Measurements from ENCODE around the gene NNT. TPM values are rescaled to one million over a fixed set of nuclear protein-coding genes. Genes with fewer than 3 reads are reported as not detected.

The NNT gene
- total and polyA plus RNA-seq, 9 of the 15 experiments (the other 6 are each of a cell fraction or from before 2014, with no cell fraction given), result 21.9 to 68.6 (median 42.2) TPM

DNA sequence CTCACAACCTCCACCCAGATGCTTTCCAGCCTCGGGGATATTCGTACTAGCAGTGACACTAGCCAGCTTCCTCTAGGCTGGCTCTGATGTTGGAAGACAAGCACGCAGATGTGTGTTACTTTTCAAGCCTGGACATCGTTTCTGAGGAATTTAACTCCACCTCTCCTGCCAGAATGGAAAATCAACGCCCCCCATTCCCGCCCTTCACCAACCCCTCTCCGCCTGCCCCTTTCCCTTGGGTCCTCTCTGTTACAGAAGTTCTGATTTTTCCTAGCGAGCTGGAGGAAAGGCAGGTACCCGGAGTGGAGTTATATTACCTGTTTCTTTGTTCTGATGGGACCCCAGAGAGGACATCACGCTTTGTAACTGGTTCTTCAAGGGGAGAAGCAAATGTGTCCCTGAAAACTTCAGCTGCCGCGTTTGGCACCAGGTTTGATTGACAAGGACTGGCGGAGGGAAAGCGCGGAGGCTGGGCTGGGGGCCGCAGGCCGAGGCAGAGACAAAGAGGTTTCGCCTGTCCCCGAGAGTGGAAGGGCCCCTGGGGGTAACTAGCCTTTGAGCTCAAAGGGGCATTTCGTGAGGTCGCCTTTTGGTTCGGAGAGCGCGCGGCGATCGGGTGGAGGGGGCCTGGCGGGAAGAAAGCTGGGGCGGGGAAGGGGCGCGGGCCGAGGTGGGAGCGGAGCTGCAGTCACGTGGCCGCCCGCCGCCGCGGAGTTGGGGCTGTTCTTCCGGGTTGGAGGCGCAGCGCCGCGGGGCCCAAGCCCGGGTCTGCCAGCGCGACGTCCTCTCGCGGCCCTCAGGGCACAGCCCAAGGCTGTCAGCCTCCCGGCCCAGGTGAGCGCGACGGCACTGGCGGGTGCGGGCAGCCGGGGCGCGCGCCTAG lies at the start of gene NNT (continued):
- TF ChIP-seq TEAD1 (CRISPR knock-in tag; IDR thresholded peaks at IDR 0.05) (peak in 1 of 2 experiments; percentile 18; a peak in 2 of 4 replicates), HDAC8 (tag; IDR thresholded peaks at IDR 0.05) (0 out of 2 replicates have a peak, but pooled peaks have one; percentile 15), ZNF232 (CRISPR knock-in tag; IDR thresholded peaks at IDR 0.05) (no peak), JUNB (CRISPR knock-in tag; conservative IDR thresholded peaks at IDR 0.05) (no peak), ZNF253 (CRISPR knock-in tag; conservative IDR thresholded peaks at IDR 0.05) (no peak), RBM17 (IDR thresholded peaks at IDR 0.05; ENCODE audit: borderline replicate concordance, low read depth, low read length) (no peak), TAF9B (IDR thresholded peaks at IDR 0.05; ENCODE audit: partially characterized antibody) (peak; percentile 24), PRMT5 (CRISPR knock-in tag; IDR thresholded peaks at IDR 0.05) (no peak), TAF7 (tag; IDR thresholded peaks at IDR 0.05) (peak; percentile 17; the same call in 1 of the 2 replicates), ATF1 (CRISPR knock-in tag; IDR thresholded peaks at IDR 0.05) (no peak), ATF1 (tag; IDR thresholded peaks at IDR 0.05) (no peak), TRIM24 (IDR thresholded peaks at IDR 0.05) (no peak)
- TF ChIP-seq, protein P1, sequence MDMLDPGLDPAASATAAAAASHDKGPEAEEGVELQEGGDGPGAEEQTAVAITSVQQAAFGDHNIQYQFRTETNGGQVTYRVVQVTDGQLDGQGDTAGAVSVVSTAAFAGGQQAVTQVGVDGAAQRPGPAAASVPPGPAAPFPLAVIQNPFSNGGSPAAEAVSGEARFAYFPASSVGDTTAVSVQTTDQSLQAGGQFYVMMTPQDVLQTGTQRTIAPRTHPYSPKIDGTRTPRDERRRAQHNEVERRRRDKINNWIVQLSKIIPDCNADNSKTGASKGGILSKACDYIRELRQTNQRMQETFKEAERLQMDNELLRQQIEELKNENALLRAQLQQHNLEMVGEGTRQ (CRISPR knock-in tag; IDR thresholded peaks at IDR 0.05), result peak; percentile 93
- TF ChIP-seq, protein P2, sequence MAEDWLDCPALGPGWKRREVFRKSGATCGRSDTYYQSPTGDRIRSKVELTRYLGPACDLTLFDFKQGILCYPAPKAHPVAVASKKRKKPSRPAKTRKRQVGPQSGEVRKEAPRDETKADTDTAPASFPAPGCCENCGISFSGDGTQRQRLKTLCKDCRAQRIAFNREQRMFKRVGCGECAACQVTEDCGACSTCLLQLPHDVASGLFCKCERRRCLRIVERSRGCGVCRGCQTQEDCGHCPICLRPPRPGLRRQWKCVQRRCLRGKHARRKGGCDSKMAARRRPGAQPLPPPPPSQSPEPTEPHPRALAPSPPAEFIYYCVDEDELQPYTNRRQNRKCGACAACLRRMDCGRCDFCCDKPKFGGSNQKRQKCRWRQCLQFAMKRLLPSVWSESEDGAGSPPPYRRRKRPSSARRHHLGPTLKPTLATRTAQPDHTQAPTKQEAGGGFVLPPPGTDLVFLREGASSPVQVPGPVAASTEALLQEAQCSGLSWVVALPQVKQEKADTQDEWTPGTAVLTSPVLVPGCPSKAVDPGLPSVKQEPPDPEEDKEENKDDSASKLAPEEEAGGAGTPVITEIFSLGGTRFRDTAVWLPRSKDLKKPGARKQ (CRISPR knock-in tag; IDR thresholded peaks at IDR 0.05), result no peak
- TF ChIP-seq, protein P3, sequence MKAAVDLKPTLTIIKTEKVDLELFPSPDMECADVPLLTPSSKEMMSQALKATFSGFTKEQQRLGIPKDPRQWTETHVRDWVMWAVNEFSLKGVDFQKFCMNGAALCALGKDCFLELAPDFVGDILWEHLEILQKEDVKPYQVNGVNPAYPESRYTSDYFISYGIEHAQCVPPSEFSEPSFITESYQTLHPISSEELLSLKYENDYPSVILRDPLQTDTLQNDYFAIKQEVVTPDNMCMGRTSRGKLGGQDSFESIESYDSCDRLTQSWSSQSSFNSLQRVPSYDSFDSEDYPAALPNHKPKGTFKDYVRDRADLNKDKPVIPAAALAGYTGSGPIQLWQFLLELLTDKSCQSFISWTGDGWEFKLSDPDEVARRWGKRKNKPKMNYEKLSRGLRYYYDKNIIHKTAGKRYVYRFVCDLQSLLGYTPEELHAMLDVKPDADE (conservative IDR thresholded peaks at IDR 0.05; ENCODE audit: control insufficient read depth, low read depth, low read length), result peak; percentile 75; the same call in 1 of the 2 replicates
- TF ChIP-seq, protein P4, sequence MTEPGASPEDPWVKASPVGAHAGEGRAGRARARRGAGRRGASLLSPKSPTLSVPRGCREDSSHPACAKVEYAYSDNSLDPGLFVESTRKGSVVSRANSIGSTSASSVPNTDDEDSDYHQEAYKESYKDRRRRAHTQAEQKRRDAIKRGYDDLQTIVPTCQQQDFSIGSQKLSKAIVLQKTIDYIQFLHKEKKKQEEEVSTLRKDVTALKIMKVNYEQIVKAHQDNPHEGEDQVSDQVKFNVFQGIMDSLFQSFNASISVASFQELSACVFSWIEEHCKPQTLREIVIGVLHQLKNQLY (CRISPR knock-in tag; conservative IDR thresholded peaks at IDR 0.05), result no peak
- TF ChIP-seq, protein P5, sequence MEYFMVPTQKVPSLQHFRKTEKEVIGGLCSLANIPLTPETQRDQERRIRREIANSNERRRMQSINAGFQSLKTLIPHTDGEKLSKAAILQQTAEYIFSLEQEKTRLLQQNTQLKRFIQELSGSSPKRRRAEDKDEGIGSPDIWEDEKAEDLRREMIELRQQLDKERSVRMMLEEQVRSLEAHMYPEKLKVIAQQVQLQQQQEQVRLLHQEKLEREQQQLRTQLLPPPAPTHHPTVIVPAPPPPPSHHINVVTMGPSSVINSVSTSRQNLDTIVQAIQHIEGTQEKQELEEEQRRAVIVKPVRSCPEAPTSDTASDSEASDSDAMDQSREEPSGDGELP (CRISPR knock-in tag; IDR thresholded peaks at IDR 0.05; ENCODE audit: borderline replicate concordance), result no peak; the same call in 1 of the 2 replicates
- TF ChIP-seq, protein P6, sequence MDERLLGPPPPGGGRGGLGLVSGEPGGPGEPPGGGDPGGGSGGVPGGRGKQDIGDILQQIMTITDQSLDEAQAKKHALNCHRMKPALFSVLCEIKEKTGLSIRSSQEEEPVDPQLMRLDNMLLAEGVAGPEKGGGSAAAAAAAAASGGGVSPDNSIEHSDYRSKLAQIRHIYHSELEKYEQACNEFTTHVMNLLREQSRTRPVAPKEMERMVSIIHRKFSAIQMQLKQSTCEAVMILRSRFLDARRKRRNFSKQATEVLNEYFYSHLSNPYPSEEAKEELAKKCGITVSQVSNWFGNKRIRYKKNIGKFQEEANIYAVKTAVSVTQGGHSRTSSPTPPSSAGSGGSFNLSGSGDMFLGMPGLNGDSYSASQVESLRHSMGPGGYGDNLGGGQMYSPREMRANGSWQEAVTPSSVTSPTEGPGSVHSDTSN (CRISPR knock-in tag; IDR thresholded peaks at IDR 0.05; ENCODE audit: low read depth), result peak; percentile 52; the same call in 1 of the 2 replicates
- TF ChIP-seq, protein P6 (tag; conservative IDR thresholded peaks at IDR 0.05; ENCODE audit: low read depth), result peak; percentile 85

Data from K562 (cell line).